Measurements from ENCODE around the gene GPR17.

The GPR17 gene

GRCh38 chr2:127645395-127646291 lies at the start of gene GPR17:
Gene GPR17, plus strand, starts transcription at chr2:127646153. Its CDS starts 4,583 bp downstream, at chr2:127650736.
- no peak for DNase-seq

GRCh38 chr2:127596311-127597045 lies 49.5 kb upstream of the GPR17 start:
- DNase-seq = no peak

- DNase-seq = no peak
Observed at GRCh38 chr2:127597046-127597983, 48.6 kb upstream of the GPR17 start.

GRCh38 chr2:127597984-127598380 lies 48.0 kb upstream of the GPR17 start:
- DNase-seq = no peak

- no peak for DNase-seq
Observed at GRCh38 chr2:127598711-127599110, 47.2 kb upstream of the GPR17 start.

- DNase-seq = no peak
Observed at GRCh38 chr2:127599211-127599610, 46.7 kb upstream of the GPR17 start.

- DNase-seq = no peak
Observed at GRCh38 chr2:127604986-127605385, 41.0 kb upstream of the GPR17 start.

GRCh38 chr2:127605691-127606263 lies 40.2 kb upstream of the GPR17 start:
- DNase-seq = no peak

- no peak for DNase-seq
Observed at GRCh38 chr2:127606625-127607398, 39.1 kb upstream of the GPR17 start.

- no peak for DNase-seq
Observed at GRCh38 chr2:127607399-127607908, 38.5 kb upstream of the GPR17 start.

GRCh38 chr2:127608061-127609030 lies 37.6 kb upstream of the GPR17 start:
- DNase-seq = no peak

- no peak for DNase-seq
Observed at GRCh38 chr2:127609031-127609751, 36.8 kb upstream of the GPR17 start.

- DNase-seq = no peak
Observed at GRCh38 chr2:127609818-127610217, 36.1 kb upstream of the GPR17 start.

GRCh38 chr2:127610561-127610960 lies 35.4 kb upstream of the GPR17 start:
- DNase-seq = no peak

- no peak for DNase-seq
Observed at GRCh38 chr2:127611076-127611925, 34.7 kb upstream of the GPR17 start.

GRCh38 chr2:127612111-127612822 lies 33.7 kb upstream of the GPR17 start:
- DNase-seq = no peak

- no peak for DNase-seq
Observed at GRCh38 chr2:127614246-127614645, 31.7 kb upstream of the GPR17 start.

- DNase-seq = no peak
Observed at GRCh38 chr2:127614731-127615130, 31.2 kb upstream of the GPR17 start.
